Fibroblast of villous mesenchyme (primary cell): ENCODE results near the gene CTBP1. TPM values are rescaled to one million over a fixed set of nuclear protein-coding genes. Genes with fewer than 3 reads are reported as not detected.

ENCODE experiments used
- DNase-seq: peaks from one replicate; pipeline ENCODE4 v3.0.0-alpha.2; 2010; ENCODE audit warnings: low read depth
- H3K4me3 ChIP-seq: 2 replicates; pipeline ENCODE4 v1.5.1; 2011; ENCODE audit warnings: low read depth, mild to moderate bottlenecking, low read length
- total RNA-seq: library from RNA; depleted of rRNA; stranded (reverse); fragments of >200 nt; gene quantifications from 2 replicates; pipeline ENCODE4 v1.2.3, GENCODE V29; 2012
- TF ChIP-seq, protein P1 (sequence below): IDR thresholded peaks from 2 replicates; pipeline ENCODE4 v1.5.1; 2012; ENCODE audit warnings: low read depth, mild to moderate bottlenecking, low read length; ENCODE audit not compliant: insufficient read depth

The CTBP1 gene
- total RNA-seq, 1 donor = 235 TPM

- TF ChIP-seq, protein P1, sequence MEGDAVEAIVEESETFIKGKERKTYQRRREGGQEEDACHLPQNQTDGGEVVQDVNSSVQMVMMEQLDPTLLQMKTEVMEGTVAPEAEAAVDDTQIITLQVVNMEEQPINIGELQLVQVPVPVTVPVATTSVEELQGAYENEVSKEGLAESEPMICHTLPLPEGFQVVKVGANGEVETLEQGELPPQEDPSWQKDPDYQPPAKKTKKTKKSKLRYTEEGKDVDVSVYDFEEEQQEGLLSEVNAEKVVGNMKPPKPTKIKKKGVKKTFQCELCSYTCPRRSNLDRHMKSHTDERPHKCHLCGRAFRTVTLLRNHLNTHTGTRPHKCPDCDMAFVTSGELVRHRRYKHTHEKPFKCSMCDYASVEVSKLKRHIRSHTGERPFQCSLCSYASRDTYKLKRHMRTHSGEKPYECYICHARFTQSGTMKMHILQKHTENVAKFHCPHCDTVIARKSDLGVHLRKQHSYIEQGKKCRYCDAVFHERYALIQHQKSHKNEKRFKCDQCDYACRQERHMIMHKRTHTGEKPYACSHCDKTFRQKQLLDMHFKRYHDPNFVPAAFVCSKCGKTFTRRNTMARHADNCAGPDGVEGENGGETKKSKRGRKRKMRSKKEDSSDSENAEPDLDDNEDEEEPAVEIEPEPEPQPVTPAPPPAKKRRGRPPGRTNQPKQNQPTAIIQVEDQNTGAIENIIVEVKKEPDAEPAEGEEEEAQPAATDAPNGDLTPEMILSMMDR = no peak
- no peak for DNase-seq
- no peak overlapping the region for H3K4me3 ChIP-seq
Observed at GRCh38 chr4:1176398-1177273, 72.3 kb downstream of the CTBP1 start.

GRCh38 chr4:1175635-1176229 lies 73.2 kb downstream of the CTBP1 start:
- DNase-seq = no peak
- TF ChIP-seq, protein P1 = no peak

GRCh38 chr4:1174941-1175634 lies 73.8 kb downstream of the CTBP1 start:
- TF ChIP-seq, protein P1 = no peak
- H3K4me3 ChIP-seq = no peak overlapping the region
- DNase-seq = no peak

More at GRCh38 chr4:1175635-1176229, 73.2 kb downstream of the CTBP1 start:
- no peak overlapping the region for H3K4me3 ChIP-seq

DNA sequence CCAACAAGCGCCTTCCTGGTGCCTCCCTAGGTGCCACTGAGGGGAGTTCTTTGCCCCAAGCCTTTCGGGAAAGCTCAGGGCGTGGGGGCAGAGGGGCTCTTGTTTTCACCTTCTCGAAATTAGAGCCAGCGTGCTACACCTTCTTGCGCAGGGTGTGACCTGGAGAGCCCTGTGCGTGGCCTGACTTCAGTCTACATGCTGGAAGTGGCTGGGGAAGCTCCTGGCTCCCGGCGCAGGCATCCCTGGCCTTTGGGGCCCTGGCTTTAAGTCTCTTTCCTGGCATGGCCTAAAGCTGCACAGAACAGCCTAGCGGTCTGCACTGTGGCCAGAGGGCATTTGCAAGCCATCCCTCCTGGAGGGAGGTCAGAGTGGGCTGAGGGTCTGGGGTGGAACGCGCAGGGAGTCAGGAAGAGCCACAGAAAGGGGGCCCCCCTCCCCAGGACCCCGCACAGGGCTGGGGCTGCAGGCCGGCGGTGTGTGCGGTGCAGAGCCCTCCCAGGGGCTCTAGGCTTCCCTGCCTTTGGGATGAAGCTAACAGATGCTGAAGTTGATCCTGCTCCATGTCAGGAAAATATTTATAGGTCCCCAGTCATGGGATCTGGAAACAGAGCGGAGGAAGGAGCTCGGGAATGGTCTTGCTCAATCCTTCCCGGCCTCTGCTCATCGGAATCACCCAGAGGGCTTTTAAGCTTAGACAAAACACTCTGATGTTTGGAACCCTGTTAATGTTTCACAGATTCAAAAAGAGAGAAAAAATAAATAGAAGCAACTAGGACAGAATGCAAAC lies 75.8 kb downstream of the CTBP1 start:
- TF ChIP-seq, protein P1 = no peak
- peak overlapping the region; percentile 89 for H3K4me3 ChIP-seq

GRCh38 chr4:1172228-1172851 lies 76.6 kb downstream of the CTBP1 start, which contains the start of gene SPON2:
Gene SPON2, minus strand, starts transcription at chr4:1172583.
- H3K4me3 ChIP-seq = peak within 1 kb of the TSS; percentile 89
- TF ChIP-seq, protein P1 = no peak
- DNase-seq = peak; percentile 81

More for the DNA sequence above, 75.8 kb downstream of the CTBP1 start:
- peak; percentile 99 for DNase-seq
